A549 (cell line): ENCODE measurements around the gene GEN1. TPM values are rescaled to one million over a fixed set of nuclear protein-coding genes. Genes with fewer than 3 reads are reported as not detected.

Experiments used
- ATAC-seq, 2 experiments: fragments of 200-7000 bp in 1 of 2; fragments of >200 bp in 1 of 2; cut with Nextera tagmentation in 1 of 2; cut with Tn5 transposase in 1 of 2; 3 replicates each; pipeline versions ENCODE4 v1.8.0 to v1.9.1; 2018 to 2020; ENCODE audit warnings: mild to moderate bottlenecking in 1 of 2, moderate library complexity in 1 of 2
- CTCF ChIA-PET: fragments of 300-600 bp; sonication (Branson Sonifier 250); formaldehyde crosslinking; extraction: SDS; loops from one replicate; lab custom pipeline; 2021; ENCODE audit warnings: antibody characterized with exemption, inconsistent platforms; lab: Yijun Ruan, JAX
- POLR2A ChIA-PET: fragments of 350-600 bp; formaldehyde crosslinking; extraction: SDS; loops from one replicate; lab custom pipeline; 2021; ENCODE audit warnings: antibody characterized with exemption, inconsistent platforms; lab: Yijun Ruan, JAX
- DNase-seq, 2 experiments: peaks; one replicate each; pipeline versions ENCODE4 v3.0.0 to v3.0.0-alpha.2; 2011 to 2016; ENCODE audit warnings: low read depth in 1 of 2, low spot score in 1 of 2
- FAIRE-seq: peaks from 2 replicates; lab custom pipeline; 2011; peaks lifted over from hg19 to GRCh38; lab: Jason Lieb, UNC
- H3K27ac ChIP-seq, 2 experiments: fragments of >200 bp; sonication (Bioruptor Twin); formaldehyde crosslinking; 3 replicates each; pipeline ENCODE4 v1.5.1; 2016 to 2017
- H3K4me1 ChIP-seq: fragments of >200 bp; sonication (Bioruptor Twin); formaldehyde crosslinking; 3 replicates; pipeline ENCODE4 v1.6.1; 2016
- H3K4me2 ChIP-seq: fragments of >200 bp; sonication (Bioruptor Twin); formaldehyde crosslinking; 3 replicates; pipeline ENCODE4 v1.6.1; 2016
- H3K4me3 ChIP-seq: fragments of >200 bp; sonication (Bioruptor Twin); formaldehyde crosslinking; 3 replicates; pipeline ENCODE4 v1.5.1; 2016
- H3K9me3 ChIP-seq: fragments of >200 bp; sonication (Bioruptor Twin); formaldehyde crosslinking; 3 replicates; pipeline ENCODE4 v1.6.1; 2016
- CBX2 ChIP-seq: fragments of 200-600 bp; sonication (generic); IDR thresholded peaks from 2 replicates; pipeline ENCODE4 v1.6.1; 2016; ENCODE audit warnings: low read depth, mild to moderate bottlenecking, borderline replicate concordance
- CEBPB ChIP-seq, 2 experiments: fragments of >200 bp in 1 of 2; sonication (Bioruptor Twin) in 1 of 2; formaldehyde crosslinking in 1 of 2; IDR thresholded peaks; 2 replicates each; pipeline ENCODE4 v1.6.1; 2012 to 2016
- CHD4 ChIP-seq: fragments of 200-600 bp; sonication (generic); IDR thresholded peaks from 2 replicates; pipeline ENCODE4 v1.6.1; 2016; ENCODE audit warnings: antibody characterized with exemption, mild to moderate bottlenecking, borderline replicate concordance
- FOXS1 ChIP-seq: fragments of 250-450 bp; sonication (Bioruptor Pico); IDR thresholded peaks from 2 replicates; pipeline ENCODE4 v1.5.0; 2020; ENCODE audit warnings: mild to moderate bottlenecking, moderate library complexity
- GATA3 ChIP-seq: IDR thresholded peaks from 2 replicates; pipeline ENCODE4 v1.6.1; 2012; ENCODE audit warnings: borderline replicate concordance
- HDAC2 ChIP-seq: fragments of 200-600 bp; sonication (generic); IDR thresholded peaks from 2 replicates; pipeline ENCODE4 v1.6.1; 2016
- HEYL ChIP-seq: fragments of 250-450 bp; sonication (Bioruptor Pico); IDR thresholded peaks from 2 replicates; pipeline ENCODE4 v1.8.0; 2021; ENCODE audit warnings: mild to moderate bottlenecking, moderate library complexity
- HOXB5 ChIP-seq: fragments of 250-450 bp; sonication (Bioruptor Pico); IDR thresholded peaks from 2 replicates; pipeline ENCODE4 v1.5.0; 2020; ENCODE audit warnings: mild to moderate bottlenecking, moderate library complexity
- JUN ChIP-seq, 2 experiments: fragments of >200 bp; sonication (Bioruptor Twin); formaldehyde crosslinking; IDR thresholded peaks; 2 replicates in 1 of 2; 3 replicates in 1 of 2; pipeline ENCODE4 v1.6.1; 2016 to 2017
- JUNB ChIP-seq: fragments of >200 bp; sonication (Bioruptor Twin); formaldehyde crosslinking; IDR thresholded peaks from 2 replicates; pipeline ENCODE4 v1.6.1; 2016
- KDM1A ChIP-seq: fragments of 200-600 bp; sonication (generic); IDR thresholded peaks from 2 replicates; pipeline ENCODE4 v1.6.1; 2016; ENCODE audit warnings: low read depth, mild to moderate bottlenecking
- MYC ChIP-seq: IDR thresholded peaks from 2 replicates; pipeline ENCODE4 v1.6.1; 2012; ENCODE audit warnings: mild to moderate bottlenecking, inconsistent platforms, low read length, improper control_type of control experiment, borderline replicate concordance
- NR3C1 ChIP-seq: fragments of >200 bp; sonication (Bioruptor Twin); formaldehyde crosslinking; IDR thresholded peaks from 3 replicates; pipeline ENCODE4 v1.6.1; 2017
- PHF8 ChIP-seq: fragments of 200-600 bp; sonication (generic); IDR thresholded peaks from 2 replicates; pipeline ENCODE4 v1.6.1; 2016; ENCODE audit warnings: low read depth, mild to moderate bottlenecking, antibody characterized with exemption, moderate library complexity, borderline replicate concordance
- POLR2AphosphoS2 ChIP-seq: conservative IDR thresholded peaks from 2 replicates; pipeline ENCODE4 v1.6.1; 2012; ENCODE audit warnings: low read length, improper control_type of control experiment, inconsistent platforms
- RAD21 ChIP-seq, 2 experiments: fragments of >200 bp in 1 of 2; sonication (Bioruptor Twin) in 1 of 2; formaldehyde crosslinking in 1 of 2; IDR thresholded peaks in 1 of 2; conservative IDR thresholded peaks in 1 of 2; 2 replicates in 1 of 2; 3 replicates in 1 of 2; pipeline ENCODE4 v1.6.1; 2012 to 2018; ENCODE audit warnings: inconsistent platforms in 1 of 2
- RARB ChIP-seq: fragments of 250-450 bp; sonication (Bioruptor Pico); IDR thresholded peaks from 2 replicates; pipeline ENCODE4 v1.8.0; 2021; ENCODE audit warnings: mild to moderate bottlenecking, moderate library complexity
- RCOR1 ChIP-seq: fragments of 150-350 bp; IDR thresholded peaks from 2 replicates; pipeline ENCODE4 v1.6.1; 2014; ENCODE audit warnings: antibody characterized with exemption, low read length, low read depth
- RFX5 ChIP-seq: fragments of 450-650 bp; IDR thresholded peaks from 2 replicates; pipeline ENCODE4 v1.7.1; 2014; ENCODE audit warnings: antibody characterized with exemption, mild to moderate bottlenecking, moderate library complexity
- TFCP2L1 ChIP-seq: fragments of 250-450 bp; sonication (Bioruptor Pico); IDR thresholded peaks from 2 replicates; pipeline ENCODE4 v1.5.0; 2021; ENCODE audit warnings: mild to moderate bottlenecking
- TP53 ChIP-seq: fragments of 250-450 bp; sonication (Bioruptor Pico); IDR thresholded peaks from 2 replicates; pipeline ENCODE4 v1.5.0; 2021; ENCODE audit warnings: mild to moderate bottlenecking, moderate library complexity
- ZNF302 ChIP-seq: fragments of 250-450 bp; sonication (Bioruptor Pico); IDR thresholded peaks from 2 replicates; pipeline ENCODE4 v1.9.0; 2021; ENCODE audit warnings: inconsistent platforms, mild to moderate bottlenecking, moderate library complexity
- ZSCAN20 ChIP-seq: fragments of 250-450 bp; sonication (Bioruptor Pico); IDR thresholded peaks from 2 replicates; pipeline ENCODE4 v1.8.0; 2022; ENCODE audit warnings: mild to moderate bottlenecking, moderate library complexity
- WGBS: methylation state at CpG from one replicate; pipeline ENCODE4 v1.1.6; 2017; ENCODE audit errors: missing lambda C conversion rate; 5-methylcytosine and 5-hydroxymethylcytosine counted together
- polyA plus RNA-seq, 4 experiments: library from polyadenylated mRNA; depleted of rRNA in 3 of 4; stranded (reverse); fragments of >200 nt; fragmentation: RNase III in 1 of 4; extraction: RNeasy Plus Mini Kit Qiagen cat#74134 plus additional on column Dnase treatment in 1 of 4; gene quantifications; 2 replicates in 3 of 4; 3 replicates in 1 of 4; pipeline ENCODE4 v1.2.3, GENCODE V29; 2011 to 2017
- TF ChIP-seq, protein P1 (sequence below): fragments of 450-650 bp; IDR thresholded peaks from 2 replicates; pipeline ENCODE4 v1.6.1; 2014; ENCODE audit warnings: antibody characterized with exemption
- TF ChIP-seq, protein P2 (sequence below): fragments of 200-600 bp; sonication (generic); IDR thresholded peaks from 2 replicates; pipeline ENCODE4 v1.6.1; 2016; ENCODE audit warnings: antibody characterized with exemption, mild to moderate bottlenecking, moderate library complexity
- TF ChIP-seq, protein P3 (sequence below): fragments of 150-350 bp; IDR thresholded peaks from 2 replicates; pipeline ENCODE4 v1.6.1; 2014; ENCODE audit warnings: low read depth, mild to moderate bottlenecking, low read length

Gene GEN1
- polyA plus RNA-seq, 2 of the 4 experiments (the other 2 are of a cell fraction): 16.2 to 40.7 TPM

DNA sequence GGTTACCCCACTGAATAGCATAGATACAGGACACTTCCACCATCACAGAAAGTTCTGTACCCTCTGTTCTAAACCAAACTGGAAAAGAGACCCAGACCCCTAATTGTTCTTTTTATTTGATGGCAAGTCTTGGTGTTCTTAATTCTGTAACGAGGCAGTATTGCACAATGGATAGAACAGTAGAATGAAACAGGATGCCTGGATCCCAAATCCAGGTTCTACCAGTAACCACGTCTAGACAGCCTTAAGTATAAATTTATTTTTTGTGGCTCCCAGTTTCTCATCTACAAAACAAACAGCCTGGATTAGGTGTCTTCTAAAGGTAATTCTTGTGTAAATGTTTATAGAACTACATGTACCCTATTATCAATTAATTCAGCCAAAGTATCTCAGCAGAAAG, 24.1 kb upstream of the GEN1 start:
- no peak for ATAC-seq
- H3K4me3 ChIP-seq: no peak overlapping the region
- ChIA-PET POLR2A (no interaction called here), CTCF (no interaction called here)
- no peak overlapping the region for H3K4me2 ChIP-seq
- no peaks in the 10 kb centered on the region for H3K9me3 ChIP-seq
- FAIRE-seq: no peak
- H3K4me1 ChIP-seq: no peaks in the 10 kb centered on the region
- TF ChIP-seq, protein P1, sequence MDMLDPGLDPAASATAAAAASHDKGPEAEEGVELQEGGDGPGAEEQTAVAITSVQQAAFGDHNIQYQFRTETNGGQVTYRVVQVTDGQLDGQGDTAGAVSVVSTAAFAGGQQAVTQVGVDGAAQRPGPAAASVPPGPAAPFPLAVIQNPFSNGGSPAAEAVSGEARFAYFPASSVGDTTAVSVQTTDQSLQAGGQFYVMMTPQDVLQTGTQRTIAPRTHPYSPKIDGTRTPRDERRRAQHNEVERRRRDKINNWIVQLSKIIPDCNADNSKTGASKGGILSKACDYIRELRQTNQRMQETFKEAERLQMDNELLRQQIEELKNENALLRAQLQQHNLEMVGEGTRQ: no peak
- no peak for TF ChIP-seq CEBPB (IDR thresholded peaks at IDR 0.05)
- no peak for TF ChIP-seq MYC
- no peak for TF ChIP-seq JUN (IDR thresholded peaks at IDR 0.05)
- TF ChIP-seq, protein P2, sequence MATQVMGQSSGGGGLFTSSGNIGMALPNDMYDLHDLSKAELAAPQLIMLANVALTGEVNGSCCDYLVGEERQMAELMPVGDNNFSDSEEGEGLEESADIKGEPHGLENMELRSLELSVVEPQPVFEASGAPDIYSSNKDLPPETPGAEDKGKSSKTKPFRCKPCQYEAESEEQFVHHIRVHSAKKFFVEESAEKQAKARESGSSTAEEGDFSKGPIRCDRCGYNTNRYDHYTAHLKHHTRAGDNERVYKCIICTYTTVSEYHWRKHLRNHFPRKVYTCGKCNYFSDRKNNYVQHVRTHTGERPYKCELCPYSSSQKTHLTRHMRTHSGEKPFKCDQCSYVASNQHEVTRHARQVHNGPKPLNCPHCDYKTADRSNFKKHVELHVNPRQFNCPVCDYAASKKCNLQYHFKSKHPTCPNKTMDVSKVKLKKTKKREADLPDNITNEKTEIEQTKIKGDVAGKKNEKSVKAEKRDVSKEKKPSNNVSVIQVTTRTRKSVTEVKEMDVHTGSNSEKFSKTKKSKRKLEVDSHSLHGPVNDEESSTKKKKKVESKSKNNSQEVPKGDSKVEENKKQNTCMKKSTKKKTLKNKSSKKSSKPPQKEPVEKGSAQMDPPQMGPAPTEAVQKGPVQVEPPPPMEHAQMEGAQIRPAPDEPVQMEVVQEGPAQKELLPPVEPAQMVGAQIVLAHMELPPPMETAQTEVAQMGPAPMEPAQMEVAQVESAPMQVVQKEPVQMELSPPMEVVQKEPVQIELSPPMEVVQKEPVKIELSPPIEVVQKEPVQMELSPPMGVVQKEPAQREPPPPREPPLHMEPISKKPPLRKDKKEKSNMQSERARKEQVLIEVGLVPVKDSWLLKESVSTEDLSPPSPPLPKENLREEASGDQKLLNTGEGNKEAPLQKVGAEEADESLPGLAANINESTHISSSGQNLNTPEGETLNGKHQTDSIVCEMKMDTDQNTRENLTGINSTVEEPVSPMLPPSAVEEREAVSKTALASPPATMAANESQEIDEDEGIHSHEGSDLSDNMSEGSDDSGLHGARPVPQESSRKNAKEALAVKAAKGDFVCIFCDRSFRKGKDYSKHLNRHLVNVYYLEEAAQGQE: no peak
- no peak for TF ChIP-seq PHF8
- no peak for TF ChIP-seq HEYL (CRISPR knock-in tag)
- no peak for TF ChIP-seq HOXB5 (CRISPR knock-in tag)
- TF ChIP-seq RFX5: no peak
- TF ChIP-seq KDM1A: no peak
- TF ChIP-seq GATA3: no peak
- no peak for TF ChIP-seq FOXS1 (CRISPR knock-in tag)
- no peak for TF ChIP-seq POLR2AphosphoS2
- TF ChIP-seq CHD4: no peak
- DNase-seq: no peak
- 91% methylated on average over 2 of the region's 2 CpGs for WGBS
- no peak overlapping the region for H3K27ac ChIP-seq

DNA sequence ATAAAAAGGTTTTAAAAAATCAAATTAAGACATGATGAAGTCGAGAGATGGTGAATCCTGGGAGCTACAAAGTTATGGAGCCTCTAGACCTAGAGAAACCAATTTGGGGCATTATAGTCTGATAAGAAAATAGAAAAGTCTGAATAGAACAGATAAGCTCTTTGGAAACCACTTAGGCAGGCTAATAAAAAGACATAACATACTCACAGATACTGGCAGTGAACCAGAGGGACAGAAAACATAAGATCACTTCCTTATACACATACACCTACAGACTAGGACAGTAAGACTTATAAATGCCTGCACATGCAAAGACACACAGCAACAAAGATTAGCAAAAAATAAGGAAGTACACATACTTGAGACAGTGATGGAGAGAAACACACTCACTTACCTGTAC, 20.3 kb upstream of the GEN1 start:
- no peaks in the 10 kb centered on the region for H3K4me1 ChIP-seq
- ChIA-PET CTCF (interaction anchor here (4.7 kb wide), 1 partner anchor 15 kb away, joined by 31 read pairs; no protein-coding TSS in a partner anchor), POLR2A (no interaction called here)
- H3K4me2 ChIP-seq: no peak overlapping the region
- H3K4me3 ChIP-seq: no peak overlapping the region
- no peak for DNase-seq
- FAIRE-seq: no peak
- H3K27ac ChIP-seq: no peak overlapping the region
- 91% methylated on average over 1 of the region's 1 CpG for WGBS
- no peak; a peak in 1 of 6 replicates for ATAC-seq
- no peaks in the 10 kb centered on the region for H3K9me3 ChIP-seq
- TF ChIP-seq, protein P3, sequence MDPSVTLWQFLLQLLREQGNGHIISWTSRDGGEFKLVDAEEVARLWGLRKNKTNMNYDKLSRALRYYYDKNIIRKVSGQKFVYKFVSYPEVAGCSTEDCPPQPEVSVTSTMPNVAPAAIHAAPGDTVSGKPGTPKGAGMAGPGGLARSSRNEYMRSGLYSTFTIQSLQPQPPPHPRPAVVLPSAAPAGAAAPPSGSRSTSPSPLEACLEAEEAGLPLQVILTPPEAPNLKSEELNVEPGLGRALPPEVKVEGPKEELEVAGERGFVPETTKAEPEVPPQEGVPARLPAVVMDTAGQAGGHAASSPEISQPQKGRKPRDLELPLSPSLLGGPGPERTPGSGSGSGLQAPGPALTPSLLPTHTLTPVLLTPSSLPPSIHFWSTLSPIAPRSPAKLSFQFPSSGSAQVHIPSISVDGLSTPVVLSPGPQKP: no peak
- TF ChIP-seq ZNF302 (CRISPR knock-in tag) (no peak), JUNB (no peak), CEBPB (IDR thresholded peaks at IDR 0.05) (no peak), NR3C1 (no peak), RARB (CRISPR knock-in tag) (no peak), CBX2 (no peak), RAD21 (conservative IDR thresholded peaks at IDR 0.05 in 1 of 2, IDR thresholded peaks at IDR 0.05 in 1 of 2) (no peak), RCOR1 (no peak), MYC (no peak), TP53 (no peak), ZSCAN20 (CRISPR knock-in tag) (no peak), TFCP2L1 (no peak), HDAC2 (no peak), HOXB5 (CRISPR knock-in tag) (no peak)
- TF ChIP-seq, protein P2: no peak
